PFSK-1 (cell line): ENCODE results near the gene CHST10.

Experiments
- FOXP2 ChIP-seq: optimal IDR thresholded peaks from 2 replicates; pipeline ENCODE3; 2011; ENCODE audit warnings: borderline replicate concordance, control low read depth, inconsistent platforms; ENCODE audit not compliant: insufficient read depth; ENCODE audit errors: extremely low read length, extremely low read depth
- POLR2AphosphoS5 ChIP-seq: IDR thresholded peaks from 2 replicates; pipeline ENCODE4 v1.6.1; 2012; ENCODE audit warnings: low read depth, mild to moderate bottlenecking, control low read depth, low read length, moderate library complexity
- SIN3A ChIP-seq: IDR thresholded peaks from 2 replicates; pipeline ENCODE4 v1.6.1; 2012; ENCODE audit warnings: mild to moderate bottlenecking, low read length, moderate library complexity, borderline replicate concordance; ENCODE audit not compliant: insufficient read depth
- TAF1 ChIP-seq: IDR thresholded peaks from 2 replicates; pipeline ENCODE4 v1.6.1; 2012; ENCODE audit warnings: low read length, control low read depth, borderline replicate concordance; ENCODE audit not compliant: insufficient read depth
- TF ChIP-seq, protein P1 (sequence below), 2 experiments: IDR thresholded peaks; 2 replicates each; pipeline versions ENCODE4 v1.6.1 to v1.8.0; 2011 to 2012; ENCODE audit warnings: low read depth in 2 of 2, low read length in 2 of 2, control low read depth in 1 of 2, inconsistent platforms in 1 of 2, mild to moderate bottlenecking in 1 of 2, moderate library complexity in 1 of 2; ENCODE audit not compliant: insufficient read depth in 1 of 2

Gene CHST10

DNA sequence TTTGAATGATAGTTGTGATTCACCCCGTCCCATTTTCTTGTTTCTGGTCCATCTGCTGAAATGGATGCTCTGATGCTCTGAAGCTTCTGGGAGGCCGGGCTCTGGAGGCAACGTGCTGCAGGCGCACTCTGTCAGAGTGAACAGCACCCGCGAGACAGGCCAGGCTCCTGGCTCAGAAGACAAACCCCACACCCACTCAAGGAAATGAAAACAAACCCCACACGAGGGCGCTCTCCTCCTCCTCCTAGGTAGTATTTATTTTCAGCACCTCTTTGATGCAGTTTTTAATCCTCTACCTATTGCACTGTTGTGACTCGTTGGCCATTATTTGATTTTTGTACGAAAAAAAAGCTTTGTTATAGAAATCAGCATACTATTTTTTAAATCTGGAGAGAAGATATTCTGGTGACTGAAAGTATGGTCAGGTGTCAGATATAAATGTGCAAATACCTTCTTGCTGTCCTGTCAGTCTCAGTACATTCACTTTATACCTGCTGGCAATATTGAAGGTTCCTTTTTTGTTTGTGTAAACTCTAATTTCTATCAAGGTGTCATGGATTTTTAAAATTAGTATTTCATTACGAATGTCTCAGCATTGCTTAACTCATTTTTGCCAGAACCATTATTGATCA is 10.3 kb upstream of the CHST10 start:
- no peak for TF ChIP-seq FOXP2

DNA sequence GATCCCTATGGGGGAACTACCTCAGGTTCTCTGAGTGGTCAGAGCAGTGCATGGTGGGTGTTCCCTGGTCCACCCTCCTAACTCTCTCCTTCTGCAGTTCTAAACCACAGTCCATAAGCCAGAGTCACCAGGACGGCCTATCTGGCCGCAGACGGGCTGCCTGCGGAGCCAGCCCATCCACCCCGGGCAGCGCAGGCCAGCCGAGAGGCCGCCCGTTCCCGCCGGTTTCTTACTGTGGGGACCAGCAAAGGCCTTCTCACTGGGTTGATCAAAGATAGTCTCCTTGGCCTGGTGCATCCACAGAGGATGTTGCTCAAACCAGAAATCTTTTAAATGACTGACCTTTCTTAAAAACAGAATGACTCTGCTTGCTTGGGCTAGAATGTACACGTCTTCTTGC is 9.6 kb upstream of the CHST10 start:
- TF ChIP-seq TAF1 (no peak), SIN3A (no peak), FOXP2 (no peak), POLR2AphosphoS5 (no peak)
- TF ChIP-seq, protein P1, sequence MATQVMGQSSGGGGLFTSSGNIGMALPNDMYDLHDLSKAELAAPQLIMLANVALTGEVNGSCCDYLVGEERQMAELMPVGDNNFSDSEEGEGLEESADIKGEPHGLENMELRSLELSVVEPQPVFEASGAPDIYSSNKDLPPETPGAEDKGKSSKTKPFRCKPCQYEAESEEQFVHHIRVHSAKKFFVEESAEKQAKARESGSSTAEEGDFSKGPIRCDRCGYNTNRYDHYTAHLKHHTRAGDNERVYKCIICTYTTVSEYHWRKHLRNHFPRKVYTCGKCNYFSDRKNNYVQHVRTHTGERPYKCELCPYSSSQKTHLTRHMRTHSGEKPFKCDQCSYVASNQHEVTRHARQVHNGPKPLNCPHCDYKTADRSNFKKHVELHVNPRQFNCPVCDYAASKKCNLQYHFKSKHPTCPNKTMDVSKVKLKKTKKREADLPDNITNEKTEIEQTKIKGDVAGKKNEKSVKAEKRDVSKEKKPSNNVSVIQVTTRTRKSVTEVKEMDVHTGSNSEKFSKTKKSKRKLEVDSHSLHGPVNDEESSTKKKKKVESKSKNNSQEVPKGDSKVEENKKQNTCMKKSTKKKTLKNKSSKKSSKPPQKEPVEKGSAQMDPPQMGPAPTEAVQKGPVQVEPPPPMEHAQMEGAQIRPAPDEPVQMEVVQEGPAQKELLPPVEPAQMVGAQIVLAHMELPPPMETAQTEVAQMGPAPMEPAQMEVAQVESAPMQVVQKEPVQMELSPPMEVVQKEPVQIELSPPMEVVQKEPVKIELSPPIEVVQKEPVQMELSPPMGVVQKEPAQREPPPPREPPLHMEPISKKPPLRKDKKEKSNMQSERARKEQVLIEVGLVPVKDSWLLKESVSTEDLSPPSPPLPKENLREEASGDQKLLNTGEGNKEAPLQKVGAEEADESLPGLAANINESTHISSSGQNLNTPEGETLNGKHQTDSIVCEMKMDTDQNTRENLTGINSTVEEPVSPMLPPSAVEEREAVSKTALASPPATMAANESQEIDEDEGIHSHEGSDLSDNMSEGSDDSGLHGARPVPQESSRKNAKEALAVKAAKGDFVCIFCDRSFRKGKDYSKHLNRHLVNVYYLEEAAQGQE (IDR thresholded peaks at IDR 0.05; ENCODE audit: insufficient read depth in 1 of 2, low read depth in 2 of 2, low read length in 2 of 2), result no peak

DNA sequence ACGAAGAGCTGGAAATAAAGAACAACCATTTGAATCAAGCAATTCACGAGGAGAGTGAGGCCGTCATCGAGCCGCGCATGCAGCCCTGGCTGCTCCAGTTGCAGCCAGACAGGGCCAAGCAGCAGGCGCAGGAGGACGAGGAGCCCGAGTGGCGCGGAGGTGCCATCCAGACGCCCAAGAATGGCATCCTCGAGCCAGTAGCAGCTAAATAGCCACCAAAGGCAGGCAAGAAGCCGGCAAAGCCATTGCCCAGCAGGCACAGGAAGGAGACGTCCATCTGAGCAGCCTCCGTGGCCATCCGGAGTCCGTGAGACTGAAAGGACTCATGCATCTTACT is 8.9 kb upstream of the CHST10 start:
- no peak for TF ChIP-seq FOXP2
- TF ChIP-seq POLR2AphosphoS5, result no peak
- TF ChIP-seq, protein P1 (IDR thresholded peaks at IDR 0.05; ENCODE audit: insufficient read depth in 1 of 2, low read depth in 2 of 2, low read length in 2 of 2), result no peak
- no peak for TF ChIP-seq SIN3A
- no peak for TF ChIP-seq TAF1

DNA sequence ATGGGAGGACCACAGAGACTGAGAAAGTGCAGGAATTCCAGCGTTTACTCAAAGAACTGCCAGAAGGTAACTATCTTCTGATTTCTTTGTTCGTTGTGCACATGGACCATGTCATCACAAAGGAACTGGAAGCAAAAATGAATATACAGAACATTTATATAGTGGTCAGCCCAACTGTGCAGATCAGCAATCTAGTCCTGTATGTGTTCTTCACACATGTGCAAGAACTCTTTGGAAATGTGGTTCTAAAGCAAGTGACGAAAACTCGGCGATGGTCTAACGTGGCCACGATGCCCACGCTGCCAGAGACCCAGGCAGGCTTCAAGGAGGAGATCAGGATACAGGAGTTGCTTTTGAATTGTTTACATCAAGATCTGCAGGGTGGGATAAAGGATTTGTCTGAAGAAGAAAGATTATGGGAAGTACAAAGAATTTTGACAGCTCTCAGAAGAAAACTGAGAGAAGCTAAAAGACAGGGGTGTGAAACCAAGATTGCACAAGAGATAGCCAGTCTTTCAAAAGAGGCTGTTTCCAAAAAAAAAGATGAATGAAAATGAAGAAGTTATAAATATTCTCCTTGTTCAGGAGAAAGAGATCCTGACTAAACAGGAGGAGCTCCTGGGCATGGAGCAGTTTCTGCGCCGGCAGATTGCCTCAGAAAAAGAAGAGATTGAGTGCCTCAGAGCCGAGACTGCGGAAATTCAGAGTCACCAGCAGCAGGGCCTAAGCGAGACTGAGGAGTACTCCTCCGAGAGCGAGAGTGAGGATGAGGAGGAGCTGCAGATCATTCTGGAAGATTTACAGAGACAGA is 8.3 kb upstream of the CHST10 start:
- TF ChIP-seq, protein P1 (IDR thresholded peaks at IDR 0.05; ENCODE audit: insufficient read depth in 1 of 2, low read depth in 2 of 2, low read length in 2 of 2), result no peak
- TF ChIP-seq POLR2AphosphoS5, result no peak
- TF ChIP-seq SIN3A, result no peak
- TF ChIP-seq FOXP2, result no peak
- TF ChIP-seq TAF1, result no peak

DNA sequence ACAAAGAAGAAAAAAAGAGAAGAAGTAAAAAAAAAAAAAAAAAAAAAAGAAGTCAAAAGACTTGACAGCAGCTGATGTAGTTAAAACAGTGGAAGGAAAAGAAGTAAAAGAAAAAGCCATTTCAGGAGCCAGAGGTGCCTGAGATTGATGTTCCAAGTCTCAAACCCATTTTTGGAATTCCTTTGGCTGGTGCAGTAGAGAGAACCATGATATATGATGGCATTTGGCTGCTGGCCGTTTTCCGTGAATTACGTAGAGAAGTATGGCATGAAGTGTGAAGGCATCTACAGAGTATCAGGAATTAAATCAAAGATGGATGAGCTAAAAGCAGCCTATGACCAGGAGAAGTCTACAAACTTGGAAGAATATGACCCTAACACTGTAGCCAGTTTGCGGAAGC is 7.6 kb upstream of the CHST10 start:
- TF ChIP-seq SIN3A (no peak), FOXP2 (no peak), POLR2AphosphoS5 (no peak), TAF1 (no peak)
- TF ChIP-seq, protein P1 (IDR thresholded peaks at IDR 0.05; ENCODE audit: insufficient read depth in 1 of 2, low read depth in 2 of 2, low read length in 2 of 2), result no peak
